Stimulated activated CD4-positive, alpha-beta T cell treated with anti-CD3 and anti-CD28 coated beads, Interleukin-15, amount 100 ng/mL, for 1 hour (primary cell): Measurements from ENCODE around the gene ZBTB25.

Experiments used
- DNase-seq, 2 donors: peaks; one replicate each; pipeline ENCODE4 v3.0.0-alpha.2; 2020; ENCODE audit warnings: low read depth in 1 of 2, low spot score in 1 of 2

Gene ZBTB25, protein sequence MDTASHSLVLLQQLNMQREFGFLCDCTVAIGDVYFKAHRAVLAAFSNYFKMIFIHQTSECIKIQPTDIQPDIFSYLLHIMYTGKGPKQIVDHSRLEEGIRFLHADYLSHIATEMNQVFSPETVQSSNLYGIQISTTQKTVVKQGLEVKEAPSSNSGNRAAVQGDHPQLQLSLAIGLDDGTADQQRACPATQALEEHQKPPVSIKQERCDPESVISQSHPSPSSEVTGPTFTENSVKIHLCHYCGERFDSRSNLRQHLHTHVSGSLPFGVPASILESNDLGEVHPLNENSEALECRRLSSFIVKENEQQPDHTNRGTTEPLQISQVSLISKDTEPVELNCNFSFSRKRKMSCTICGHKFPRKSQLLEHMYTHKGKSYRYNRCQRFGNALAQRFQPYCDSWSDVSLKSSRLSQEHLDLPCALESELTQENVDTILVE

DNA sequence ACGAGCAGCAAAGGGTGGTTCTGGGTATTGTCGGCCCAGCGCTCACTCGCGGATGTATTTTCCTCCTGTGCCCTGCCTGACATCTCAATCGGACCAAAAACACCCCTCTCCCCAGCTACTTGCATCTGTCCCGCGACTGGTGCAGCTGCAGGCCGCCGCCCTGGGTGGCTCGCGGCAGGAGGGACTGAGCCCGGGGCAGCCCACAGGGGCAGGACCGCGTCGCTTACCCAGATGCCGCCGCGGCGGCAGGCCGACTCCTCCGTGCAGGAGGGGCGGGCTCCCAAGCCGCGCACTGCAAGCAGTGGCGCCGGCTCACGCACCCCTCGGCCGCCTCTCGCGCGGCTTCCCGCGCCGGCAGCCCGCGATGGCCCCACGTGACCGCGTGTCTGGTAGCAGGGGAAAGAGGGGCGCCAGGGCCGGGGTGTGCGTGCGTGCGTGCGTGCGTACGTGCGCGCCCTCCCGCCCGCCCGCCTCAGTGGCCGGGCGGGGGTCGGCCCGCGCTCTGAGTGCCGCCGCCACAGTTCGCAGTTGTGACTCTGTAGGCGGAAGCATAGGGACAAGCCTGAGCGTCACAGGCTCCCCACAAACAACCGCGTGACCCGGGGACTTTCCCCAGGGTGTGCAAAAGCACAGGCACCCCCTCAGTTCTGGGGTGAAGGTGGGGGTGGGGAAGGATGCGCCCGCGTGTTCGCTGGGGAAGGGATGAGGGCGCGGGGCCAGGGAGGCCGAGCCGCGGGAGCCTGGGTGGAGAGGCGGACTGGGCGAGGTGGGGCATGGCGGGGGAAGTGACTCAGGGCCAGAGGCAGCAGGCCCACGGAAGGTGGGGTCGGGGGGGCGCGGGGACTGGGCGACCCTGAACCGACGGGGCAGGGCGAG is at the start of gene ZBTB25:
TSS of gene ZBTB25 (minus strand) at position 405 of the 876 bp plus-strand sequence. CDS start 13,305 bp downstream, outside the sequence.
- peak; percentile 81 to 89 for DNase-seq

DNA sequence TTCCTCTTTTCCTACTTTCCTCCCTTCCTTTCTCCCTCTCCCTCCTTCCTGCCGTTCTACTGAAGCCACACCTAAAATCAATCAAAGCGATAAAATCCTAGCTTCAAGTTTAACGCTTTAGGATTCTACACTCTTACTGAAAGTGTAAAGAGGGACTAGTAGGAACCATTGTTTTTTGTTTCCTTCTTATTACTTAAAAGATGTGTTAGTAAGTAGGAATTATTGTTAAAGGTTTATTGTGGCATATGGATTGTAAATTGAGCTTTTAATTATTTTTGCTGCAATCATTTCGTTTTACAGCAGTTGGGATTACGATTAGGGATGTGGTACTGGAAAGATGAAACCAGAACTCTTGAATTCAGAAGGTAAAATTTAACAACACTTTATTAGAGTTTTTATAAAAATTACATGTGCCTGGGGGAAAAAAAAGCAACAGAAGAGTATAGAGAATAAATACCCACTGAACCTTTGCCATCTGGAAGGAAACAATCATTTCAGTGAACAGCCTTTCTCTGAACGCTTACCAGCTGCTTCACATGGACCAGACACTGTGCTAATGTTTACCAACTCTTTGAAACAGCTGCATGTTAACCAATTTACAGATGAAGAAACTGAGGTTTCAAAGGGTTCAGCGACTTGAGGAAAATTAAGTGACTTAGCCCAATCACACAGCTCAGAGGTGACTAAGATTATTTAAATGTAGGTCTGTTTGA is 47.1 kb upstream of the ZBTB25 start:
- DNase-seq, result no peak

DNA sequence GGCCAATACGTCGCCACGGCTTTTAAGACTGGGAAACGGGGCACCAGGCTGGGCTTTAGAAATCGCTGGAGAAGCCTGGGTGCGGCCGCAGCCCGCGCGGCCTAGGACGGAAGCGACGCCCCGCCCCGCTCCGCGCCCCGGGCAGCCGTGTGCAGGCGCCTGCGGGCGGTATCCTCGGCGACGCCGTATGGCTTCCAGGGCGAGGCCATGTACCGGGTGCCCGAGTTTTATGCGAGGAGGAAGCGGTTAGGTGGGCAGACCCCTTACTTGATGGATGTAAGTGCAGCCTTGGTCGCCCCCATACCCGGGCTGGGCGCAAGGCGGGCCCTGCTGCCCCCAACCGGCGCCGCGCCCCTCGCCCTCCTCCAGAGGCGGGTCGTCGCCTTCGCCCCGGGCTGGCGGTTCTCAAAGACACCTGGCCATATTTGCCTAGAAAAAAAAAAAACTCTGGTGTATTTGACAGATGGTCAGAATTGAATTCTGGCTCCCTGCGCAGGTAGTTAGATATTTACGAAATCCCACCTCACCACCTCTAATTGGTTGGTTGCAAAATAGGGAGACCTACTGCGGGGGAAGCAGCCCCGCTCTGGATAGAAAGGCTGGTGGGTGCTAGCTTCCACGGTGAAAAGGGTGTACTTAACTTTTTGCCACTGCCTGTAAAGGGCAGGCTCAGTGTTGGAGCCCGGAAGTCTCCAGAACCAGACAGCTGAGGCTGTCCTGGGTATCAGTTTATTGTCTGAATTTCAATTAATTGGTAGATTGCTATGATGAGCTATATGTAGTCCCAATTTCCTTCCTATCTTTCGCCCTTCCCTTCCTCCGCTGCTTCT is 46.4 kb upstream of the ZBTB25 start, which contains the start of gene PPP1R36:
TSS of gene PPP1R36 (plus strand) at position 171 of the 830 bp plus-strand sequence. CDS start at position 208, 37 bp downstream.
- peak in 1 of 2 donors; percentile 31 for DNase-seq

DNA sequence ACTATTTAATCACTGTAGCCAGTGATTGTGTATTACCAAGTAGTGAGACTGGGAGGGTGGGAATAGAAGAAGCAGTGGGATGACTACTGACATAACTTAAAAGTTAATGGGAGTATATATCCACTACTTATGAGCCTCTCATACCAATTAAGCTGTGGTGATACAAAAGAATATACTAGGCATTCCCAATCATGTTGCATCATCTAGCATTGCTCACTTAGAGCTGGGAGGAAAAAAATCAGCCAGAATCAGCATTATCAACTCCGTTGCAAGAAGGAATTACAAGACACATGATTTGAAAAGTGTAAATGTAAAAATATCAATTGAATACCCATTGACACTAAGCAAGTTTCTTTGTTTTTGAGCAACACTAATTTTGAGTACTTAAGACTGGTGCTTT is 45.4 kb upstream of the ZBTB25 start:
- DNase-seq, result no peak

DNA sequence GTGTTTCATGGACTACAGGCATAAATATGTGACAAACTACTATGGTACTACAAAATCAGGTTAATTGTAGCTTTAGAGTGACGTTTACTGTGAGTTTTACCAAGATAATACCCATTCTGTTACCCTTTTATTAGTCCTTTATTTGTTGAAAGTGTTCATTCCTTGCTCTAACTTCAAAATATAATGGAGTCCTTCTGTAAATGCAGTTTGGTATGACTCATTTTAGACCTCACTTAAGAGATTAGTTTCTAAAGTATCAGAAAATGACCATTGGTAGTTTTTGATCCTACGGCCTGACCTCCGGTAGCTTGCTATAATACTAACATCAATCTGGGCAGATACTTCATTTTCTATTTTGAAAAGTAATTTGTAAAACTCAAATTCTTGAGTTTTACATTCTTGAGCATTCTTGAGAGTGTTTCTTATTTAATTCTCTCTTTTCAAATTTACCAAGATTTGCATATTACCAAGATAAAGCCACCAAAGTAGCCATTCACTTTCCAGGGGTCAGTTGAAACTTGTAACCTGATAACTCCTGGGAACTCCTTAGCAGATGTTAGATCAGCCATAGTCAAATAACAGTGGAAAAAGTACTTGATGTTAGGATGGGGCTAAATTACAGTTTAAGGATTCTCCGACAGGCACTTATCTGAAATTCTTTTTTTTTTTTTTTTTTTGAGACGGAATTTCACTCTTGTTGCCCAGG is 41.1 kb upstream of the ZBTB25 start:
- no peak for DNase-seq

DNA sequence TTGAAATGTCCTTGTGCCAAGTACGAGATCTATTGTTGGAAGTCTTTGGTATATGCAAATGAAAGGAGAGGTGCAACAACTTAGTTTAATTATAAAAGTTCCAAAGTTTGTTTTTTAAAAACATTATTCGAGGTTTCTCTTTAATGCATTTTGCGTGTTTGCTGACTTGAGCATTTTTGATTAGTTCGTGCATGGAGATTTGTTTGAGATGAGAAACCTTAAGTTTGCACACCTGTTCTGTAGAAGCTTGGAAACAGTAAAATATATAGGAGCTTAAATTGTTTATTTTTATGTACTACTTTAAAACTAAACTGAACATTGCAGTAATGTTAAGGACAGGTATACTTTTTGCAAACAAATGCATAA is 39.2 kb upstream of the ZBTB25 start:
- no peak for DNase-seq

DNA sequence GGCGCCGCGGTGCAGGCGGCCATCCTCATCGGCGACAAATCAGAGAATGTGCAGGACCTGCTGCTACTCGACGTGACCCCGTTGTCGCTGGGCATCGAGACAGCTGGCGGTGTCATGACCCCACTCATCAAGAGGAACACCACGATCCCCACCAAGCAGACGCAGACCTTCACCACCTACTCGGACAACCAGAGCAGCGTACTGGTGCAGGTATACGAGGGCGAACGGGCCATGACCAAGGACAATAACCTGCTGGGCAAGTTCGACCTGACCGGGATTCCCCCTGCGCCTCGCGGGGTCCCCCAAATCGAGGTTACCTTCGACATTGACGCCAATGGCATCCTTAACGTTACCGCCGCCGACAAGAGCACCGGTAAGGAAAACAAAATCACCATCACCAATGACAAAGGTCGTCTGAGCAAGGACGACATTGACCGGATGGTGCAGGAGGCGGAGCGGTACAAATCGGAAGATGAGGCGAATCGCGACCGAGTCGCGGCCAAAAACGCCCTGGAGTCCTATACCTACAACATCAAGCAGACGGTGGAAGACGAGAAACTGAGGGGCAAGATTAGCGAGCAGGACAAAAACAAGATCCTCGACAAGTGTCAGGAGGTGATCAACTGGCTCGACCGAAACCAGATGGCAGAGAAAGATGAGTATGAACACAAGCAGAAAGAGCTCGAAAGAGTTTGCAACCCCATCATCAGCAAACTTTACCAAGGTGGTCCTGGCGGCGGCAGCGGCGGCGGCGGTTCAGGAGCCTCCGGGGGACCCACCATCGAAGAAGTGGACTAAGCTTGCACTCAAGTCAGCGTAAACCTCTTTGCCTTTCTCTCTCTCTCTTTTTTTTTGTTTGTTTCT is 38.6 kb upstream of the ZBTB25 start:
- no peak for DNase-seq

DNA sequence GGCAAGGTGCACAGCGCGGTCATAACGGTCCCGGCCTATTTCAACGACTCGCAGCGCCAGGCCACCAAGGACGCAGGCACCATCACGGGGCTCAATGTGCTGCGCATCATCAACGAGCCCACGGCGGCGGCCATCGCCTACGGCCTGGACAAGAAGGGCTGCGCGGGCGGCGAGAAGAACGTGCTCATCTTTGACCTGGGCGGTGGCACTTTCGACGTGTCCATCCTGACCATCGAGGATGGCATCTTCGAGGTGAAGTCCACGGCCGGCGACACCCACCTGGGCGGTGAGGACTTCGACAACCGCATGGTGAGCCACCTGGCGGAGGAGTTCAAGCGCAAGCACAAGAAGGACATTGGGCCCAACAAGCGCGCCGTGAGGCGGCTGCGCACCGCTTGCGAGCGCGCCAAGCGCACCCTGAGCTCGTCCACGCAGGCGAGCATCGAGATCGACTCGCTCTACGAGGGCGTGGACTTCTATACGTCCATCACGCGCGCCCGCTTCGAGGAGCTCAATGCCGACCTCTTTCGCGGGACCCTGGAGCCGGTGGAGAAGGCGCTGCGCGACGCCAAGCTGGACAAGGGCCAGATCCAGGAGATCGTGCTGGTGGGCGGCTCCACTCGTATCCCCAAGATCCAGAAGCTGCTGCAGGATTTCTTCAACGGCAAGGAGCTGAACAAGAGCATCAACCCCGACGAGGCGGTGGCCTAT is 37.8 kb upstream of the ZBTB25 start:
- peak in 1 of 2 donors; percentile 1 for DNase-seq

DNA sequence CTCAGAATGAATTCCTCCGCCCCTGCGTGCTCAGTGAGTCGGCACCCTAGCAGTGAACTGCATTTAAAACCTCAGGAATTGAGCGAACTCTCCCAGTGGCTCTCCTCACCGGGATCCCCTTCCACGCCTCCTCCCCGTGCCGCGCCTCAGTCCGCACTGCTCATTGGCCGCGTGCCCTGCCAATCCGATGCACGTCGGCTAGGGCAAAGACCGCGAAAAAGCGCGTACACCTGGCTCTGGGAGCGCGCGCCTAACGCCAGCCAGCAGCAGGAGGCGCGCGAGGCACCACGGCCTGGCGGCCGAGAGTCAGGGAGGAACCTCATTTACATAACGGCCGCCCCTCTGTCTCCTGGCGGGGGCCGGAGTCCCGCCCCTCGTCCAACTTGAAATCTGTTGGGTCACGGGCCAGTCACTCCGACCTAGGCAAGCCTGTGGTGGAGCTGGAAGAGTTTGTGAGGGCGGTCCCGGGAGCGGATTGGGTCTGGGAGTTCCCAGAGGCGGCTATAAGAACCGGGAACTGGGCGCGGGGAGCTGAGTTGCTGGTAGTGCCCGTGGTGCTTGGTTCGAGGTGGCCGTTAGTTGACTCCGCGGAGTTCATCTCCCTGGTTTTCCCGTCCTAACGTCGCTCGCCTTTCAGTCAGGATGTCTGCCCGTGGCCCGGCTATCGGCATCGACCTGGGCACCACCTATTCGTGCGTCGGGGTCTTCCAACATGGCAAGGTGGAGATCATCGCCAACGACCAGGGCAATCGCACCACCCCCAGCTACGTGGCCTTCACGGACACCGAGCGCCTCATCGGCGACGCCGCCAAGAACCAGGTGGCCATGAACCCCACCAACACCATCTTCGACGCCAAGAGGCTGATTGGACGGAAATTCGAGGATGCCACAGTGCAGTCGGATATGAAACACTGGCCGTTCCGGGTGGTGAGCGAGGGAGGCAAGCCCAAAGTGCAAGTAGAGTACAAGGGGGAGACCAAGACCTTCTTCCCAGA is 36.9 kb upstream of the ZBTB25 start, which contains the start of gene HSPA2:
TSS of gene HSPA2 (plus strand) at position 534 of the 995 bp plus-strand sequence. CDS start at position 643, 109 bp downstream.
- DNase-seq, result peak; percentile 81 to 94

DNA sequence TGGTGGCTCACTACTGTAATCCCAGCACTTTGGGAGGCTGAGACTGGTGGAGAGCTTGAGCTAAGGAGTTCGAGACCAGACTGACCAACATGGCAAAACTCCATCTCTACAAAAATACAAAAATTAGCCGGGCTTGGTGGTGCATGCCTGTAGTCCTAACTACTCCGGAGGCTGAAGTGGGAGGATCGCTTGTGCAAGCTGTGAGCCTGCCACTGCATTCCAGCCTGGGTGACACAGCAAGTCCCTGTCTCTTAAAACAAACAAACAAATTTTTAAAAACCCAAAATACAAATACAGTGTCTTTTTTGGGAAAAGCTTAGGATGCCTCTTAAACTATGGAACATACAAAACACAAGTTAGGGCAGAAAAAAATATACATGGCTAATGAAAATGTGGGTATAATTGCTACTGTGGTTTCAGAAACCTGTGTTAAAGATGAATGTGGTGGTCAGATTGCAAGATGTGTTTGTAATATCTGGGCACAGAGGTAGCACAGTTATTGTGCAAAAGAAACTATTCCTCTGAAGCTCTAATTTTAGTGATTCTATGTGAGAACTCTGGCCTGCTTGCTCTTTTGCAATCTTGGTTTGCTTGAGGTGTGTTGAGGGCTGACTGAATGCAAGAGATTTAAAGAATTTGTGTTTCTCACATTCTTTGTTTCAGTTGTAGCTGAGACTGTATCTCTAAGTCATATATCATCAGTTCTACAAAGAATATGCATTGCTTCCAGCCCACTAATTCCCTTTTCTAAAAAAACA is 33.0 kb upstream of the ZBTB25 start:
- no peak for DNase-seq

DNA sequence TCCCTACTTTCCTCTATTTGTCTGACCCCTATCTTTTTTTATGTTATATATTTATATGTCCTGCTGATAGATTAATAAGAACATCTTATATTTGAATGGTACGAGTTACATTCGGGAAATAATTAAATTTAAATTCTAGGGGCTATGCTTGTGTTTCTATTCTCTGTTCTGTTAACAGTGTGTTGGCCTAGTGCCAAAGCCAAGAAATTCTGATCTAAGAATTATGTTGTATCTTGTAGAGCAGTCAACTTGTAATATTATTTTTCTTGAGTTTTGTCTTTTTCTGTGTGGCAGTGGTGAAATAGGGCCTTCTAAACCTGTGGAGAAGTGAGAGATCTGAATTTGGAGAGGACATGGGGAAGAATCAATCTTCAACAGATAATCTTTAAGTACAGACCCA is 27.9 kb upstream of the ZBTB25 start:
- DNase-seq, result no peak

DNA sequence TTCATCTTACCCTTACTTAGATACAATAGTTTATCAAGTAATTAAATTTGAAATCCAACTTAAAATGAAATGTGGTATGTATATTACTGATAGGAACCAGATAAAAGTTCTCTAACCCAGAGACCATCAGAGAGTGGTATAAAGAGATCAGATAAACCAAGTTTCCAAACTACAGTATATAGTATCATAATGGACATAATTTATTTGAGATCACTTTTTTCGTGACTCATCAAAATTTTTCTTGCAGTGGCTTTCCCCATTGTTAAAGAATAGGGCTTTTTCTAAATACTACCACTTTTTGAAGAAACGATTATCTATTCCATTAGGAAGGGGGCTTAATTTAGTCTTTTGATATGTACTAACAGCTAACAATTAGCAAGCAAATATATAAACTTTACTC is 21.7 kb upstream of the ZBTB25 start:
- DNase-seq, result no peak

DNA sequence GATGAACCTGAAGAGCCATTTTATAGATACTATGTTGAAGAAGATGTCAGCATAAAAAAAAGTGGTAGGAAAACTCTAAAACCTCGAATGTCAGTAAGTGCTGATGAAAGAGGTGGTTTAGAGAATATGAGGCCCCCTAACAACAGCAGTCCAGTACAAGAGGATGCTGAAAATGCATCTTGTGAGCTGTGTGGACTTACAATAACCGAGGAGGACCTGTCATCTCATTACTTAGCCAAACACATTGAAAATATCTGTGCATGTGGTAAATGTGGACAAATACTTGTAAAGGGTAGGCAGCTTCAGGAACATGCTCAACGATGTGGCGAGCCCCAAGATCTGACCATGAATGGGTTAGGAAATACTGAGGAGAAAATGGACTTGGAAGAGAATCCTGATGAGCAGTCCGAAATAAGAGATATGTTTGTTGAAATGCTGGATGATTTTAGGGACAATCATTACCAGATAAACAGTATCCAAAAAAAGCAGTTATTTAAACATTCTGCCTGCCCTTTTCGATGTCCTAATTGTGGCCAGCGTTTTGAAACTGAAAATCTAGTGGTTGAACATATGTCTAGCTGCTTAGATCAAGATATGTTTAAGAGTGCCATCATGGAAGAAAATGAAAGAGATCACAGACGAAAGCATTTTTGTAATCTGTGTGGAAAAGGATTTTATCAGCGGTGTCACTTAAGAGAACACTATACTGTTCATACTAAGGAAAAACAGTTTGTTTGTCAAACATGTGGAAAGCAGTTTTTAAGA is 19.1 kb upstream of the ZBTB25 start:
- no peak for DNase-seq

DNA sequence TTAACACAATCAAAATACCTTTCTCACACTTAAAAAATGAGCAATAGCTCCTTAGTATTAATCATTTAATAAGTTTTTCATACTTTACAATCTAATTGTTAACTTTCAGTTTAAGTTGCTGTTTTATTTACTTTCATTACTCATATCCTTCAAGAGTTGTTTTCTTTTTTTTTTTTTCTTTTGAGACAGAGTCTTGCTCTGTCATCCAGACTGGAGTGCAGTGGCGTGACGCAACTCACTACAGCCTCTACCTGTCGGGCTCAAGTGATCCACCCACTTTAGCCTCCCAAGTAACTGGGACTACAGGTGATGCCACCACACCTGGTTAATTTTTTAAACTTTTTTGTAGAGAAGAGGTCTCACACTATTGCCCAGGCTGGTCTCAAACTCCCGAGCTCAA is 17.1 kb upstream of the ZBTB25 start:
- DNase-seq, result no peak

DNA sequence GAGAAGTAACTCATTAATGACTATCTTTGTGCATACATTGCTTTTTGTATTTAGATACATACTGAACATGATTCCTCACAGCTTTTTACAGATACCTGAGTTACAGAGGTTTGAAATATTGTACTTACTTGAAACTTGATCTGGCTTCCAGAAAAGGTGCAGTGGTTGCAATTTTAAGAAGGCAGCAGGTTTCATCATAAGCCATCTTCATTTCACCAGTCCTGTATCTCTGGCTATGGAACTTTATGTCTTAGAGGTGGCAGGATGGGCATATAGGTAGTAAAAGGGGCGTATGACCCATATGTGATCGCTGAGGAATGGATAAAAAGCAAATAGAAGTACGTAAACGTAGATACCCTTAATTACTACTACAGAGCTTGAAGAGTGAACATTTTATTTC is 14.6 kb upstream of the ZBTB25 start:
- no peak for DNase-seq
